Measurements from ENCODE around the gene DLGAP4.

- TF ChIP-seq PBX3 (IDR thresholded peaks at IDR 0.05) (no peak), CTCF (IDR thresholded peaks at IDR 0.05) (no peak), RFX5 (IDR thresholded peaks at IDR 0.05) (no peak), JUNB (IDR thresholded peaks at IDR 0.05) (no peak), EP300 (IDR thresholded peaks at IDR 0.05) (no peak), POLR2A (IDR thresholded peaks at IDR 0.05; ENCODE audit: low read length) (no peak), MAX (IDR thresholded peaks at IDR 0.05) (no peak), FOSL2 (IDR thresholded peaks at IDR 0.05) (no peak), FOSL2 (CRISPR knock-in tag; IDR thresholded peaks at IDR 0.05) (no peak), MYC (IDR thresholded peaks at IDR 0.05; ENCODE audit: borderline replicate concordance, low read length) (no peak), POLR2AphosphoS2 (conservative IDR thresholded peaks at IDR 0.05; ENCODE audit: low read length) (no peak), KDM1A (IDR thresholded peaks at IDR 0.05; ENCODE audit: low read depth) (no peak), CEBPB (IDR thresholded peaks at IDR 0.05) (no peak), RAD21 (conservative IDR thresholded peaks at IDR 0.05 in 1 of 2, IDR thresholded peaks at IDR 0.05 in 1 of 2) (no peak)
Measured at GRCh38 chr20:36367370-36367745, 61.2 kb downstream of the DLGAP4 start.
